ENCODE results near the gene NIFK.
A peak's percentile ranks its signal among the peaks of the same experiment; 100 is the strongest.
"Not testable (repeated sequence)": the region's sequence is repeated elsewhere in the genome, so short reads cannot be mapped to it uniquely, and the experiment has no call there.

Gene NIFK

DNA sequence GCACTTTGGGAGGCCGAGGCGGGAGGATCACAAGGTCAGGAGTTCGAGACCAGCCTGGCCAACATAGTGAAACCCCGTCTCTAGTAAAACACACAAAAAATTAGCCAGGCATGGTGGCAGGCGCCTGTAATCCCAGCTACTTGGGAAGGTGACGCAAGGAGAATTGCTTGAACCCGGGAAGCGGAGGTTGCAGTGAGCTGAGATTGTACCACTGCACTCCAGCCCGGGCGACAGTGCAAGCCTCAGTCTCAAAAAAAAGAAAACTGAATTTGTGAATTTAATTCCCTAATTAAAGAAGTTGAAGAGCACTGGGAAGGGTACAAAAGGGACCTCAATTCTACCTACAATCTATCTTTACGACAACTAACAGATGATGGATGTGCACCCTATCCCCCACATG is 2.1 kb downstream of the NIFK start:
- not testable (repeated sequence) for DNase-seq (ENCODE audit: low read depth)

DNA sequence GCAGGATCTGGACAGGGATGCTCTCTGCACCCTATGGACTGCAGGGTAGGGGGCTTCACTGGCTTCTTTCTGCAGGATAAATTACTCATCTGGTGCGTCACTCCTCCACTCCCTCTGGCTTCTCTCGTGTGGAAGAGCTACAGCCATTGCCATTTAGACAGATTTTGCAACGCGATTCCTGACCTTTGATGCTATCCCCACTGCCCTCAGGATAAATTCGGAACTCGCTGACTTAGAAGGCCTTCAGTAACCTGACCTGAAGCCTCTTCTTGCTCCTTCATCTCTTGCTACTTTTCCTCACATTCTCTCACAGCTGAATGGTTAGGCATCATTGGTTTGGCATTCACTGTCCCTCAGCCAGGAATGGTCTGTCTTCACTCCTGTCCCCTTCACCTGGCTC is 5.3 kb downstream of the NIFK start:
- no peak for DNase-seq (ENCODE audit: low read depth)

DNA sequence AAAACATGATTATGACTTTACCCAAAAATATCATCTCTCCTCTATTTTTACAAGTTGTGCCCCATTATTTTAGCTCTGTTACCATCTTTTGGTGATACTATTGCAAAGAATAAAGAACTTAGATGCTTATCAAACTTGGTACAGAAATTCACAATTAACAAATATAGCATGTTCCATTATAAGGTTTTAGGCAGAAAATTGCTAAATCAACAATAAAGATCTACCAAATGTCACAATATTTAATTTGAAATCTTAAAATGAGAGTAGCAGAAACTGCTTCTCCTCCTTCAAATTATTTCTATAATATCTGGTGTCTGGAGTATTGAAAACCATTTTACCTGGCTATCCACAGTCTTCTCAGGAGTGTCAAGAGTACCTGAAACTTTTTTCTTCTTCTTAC is 8.7 kb downstream of the NIFK start:
- DNase-seq (ENCODE audit: low read depth): no peak

DNA sequence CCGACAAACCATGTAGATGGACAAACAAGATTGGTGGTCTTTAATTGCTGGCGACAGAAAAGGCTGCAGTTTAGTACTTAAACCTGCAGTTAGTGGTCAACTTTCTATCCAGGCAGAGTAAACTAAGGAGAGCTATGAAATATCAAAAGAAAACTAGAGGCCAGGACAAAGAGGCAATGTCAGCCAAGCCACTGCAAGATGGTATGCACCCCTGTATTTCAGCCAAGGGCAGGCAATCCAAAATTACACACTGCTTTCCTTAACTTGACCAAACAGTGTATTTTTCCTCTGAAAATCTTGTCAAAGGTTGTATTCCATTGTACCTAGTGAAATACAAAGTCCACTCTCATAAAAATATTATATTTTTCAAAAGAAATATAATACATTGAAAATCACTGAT is 9.3 kb downstream of the NIFK start:
- no peak for DNase-seq (ENCODE audit: low read depth)

DNA sequence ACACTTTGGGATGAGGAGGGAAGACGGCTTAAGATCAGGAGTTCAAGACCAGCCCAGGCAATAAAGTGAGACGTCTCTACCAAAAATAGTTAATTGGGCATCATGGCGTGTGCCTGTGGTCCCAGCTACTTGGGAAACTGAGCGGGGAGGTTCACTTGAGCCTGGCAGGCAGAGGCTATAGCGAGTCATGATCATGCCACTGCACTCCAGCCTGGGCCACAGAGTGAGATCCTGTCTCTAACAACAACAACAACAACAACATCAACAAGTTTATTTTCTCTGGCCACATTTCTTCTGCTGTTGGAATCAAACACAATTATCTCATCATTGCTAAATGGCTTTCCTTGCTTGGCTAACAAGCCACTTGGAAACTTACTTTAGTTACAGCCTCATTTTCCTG is 13.4 kb downstream of the NIFK start:
- DNase-seq (ENCODE audit: low read depth): no peak

DNA sequence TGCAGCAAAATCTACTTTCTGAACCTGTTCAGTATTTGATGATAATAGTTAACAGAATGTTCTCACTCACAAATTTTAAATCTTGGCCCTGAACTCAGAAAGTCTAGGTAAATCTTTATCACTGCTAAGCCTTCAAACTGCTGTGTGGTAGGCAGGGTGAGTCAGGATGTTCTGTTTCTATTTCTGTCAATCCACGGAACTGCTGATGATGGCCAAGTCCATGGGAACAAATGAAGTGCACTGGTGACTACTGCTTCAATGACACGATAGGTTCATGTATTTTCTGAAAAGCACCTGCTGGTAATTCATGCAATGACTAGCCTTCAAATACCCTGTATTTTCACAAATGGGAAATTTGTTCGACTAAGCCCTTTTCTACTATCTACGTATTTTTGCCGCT is 14.2 kb downstream of the NIFK start:
- no peak for DNase-seq (ENCODE audit: low read depth)

DNA sequence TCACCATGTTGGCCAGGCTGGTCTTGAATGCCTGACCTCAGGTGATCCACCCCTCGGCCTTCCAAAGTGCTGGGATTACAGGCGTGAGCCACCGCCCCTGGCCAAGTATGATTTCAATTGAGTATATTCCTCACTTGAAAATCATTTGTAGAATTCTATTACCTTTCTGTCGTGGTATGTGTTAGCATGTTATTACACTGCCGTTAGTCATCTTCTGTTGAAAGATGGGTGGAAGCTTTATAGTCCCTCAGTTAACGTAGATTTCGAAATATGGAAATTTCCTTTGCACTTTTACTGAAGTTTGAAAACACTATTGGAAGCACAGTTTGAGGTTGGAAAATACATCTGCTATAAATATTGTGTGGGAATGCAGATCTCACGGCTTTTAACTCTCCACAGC is 14.7 kb downstream of the NIFK start:
- no peak for DNase-seq (ENCODE audit: low read depth)

DNA sequence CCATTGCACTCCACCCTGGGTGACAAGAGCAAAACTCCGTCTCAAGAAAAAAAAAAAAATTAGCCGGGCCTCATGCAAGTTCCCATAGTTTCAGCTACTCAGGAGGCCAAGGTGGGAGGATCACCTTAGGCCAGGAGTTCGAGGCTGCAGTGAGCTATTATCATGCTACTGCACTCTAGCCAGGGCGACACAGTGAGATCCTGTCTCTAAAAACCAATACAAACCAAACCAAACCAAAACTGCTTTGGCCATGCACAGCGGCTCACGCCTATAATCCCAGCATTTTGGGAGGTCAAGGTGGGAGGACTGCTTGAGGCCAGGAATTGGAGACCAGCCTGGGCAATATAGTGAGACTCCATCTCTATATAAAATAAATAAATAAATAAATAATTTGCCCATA is 19.1 kb downstream of the NIFK start:
- no peak for DNase-seq (ENCODE audit: low read depth)

DNA sequence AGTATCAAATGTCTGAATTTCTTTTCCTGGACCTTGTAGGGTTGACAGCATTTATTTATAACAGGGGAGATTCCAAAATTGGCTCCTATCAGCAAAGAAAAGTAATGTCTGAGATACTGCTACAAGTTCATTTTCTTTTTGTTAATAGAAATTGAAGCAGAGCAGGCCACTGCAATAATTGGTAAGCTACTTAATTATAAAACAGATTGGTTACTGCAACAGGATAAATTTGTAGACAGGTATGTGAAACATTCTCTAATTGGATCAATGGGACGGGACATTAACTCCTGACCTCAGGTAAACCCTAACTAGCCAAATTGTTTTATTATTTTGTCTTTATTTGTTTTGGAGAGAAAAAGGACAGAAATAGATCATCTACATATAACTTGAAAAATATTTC is 20.5 kb downstream of the NIFK start:
- no peak for DNase-seq (ENCODE audit: low read depth)

DNA sequence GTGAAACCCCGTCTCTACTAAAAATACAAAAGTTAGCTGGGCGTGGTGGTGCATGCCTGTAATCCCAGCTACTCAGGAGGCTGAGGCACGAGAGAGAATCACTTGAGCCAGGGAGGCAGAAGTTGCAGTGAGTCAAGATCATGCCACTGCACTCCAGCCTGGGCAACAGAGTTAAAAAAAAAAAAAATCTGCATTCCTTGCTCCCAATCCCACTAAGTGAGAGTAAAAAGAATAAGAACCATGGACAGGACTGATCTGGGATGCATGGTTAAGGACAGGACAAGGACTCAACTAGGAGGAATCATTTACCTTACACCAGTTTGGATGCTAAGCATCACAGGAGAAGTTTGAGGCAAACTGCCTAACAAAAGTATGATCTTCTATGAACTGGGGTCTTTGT is 25.2 kb downstream of the NIFK start:
- not testable (repeated sequence) for DNase-seq (ENCODE audit: low read depth)

DNA sequence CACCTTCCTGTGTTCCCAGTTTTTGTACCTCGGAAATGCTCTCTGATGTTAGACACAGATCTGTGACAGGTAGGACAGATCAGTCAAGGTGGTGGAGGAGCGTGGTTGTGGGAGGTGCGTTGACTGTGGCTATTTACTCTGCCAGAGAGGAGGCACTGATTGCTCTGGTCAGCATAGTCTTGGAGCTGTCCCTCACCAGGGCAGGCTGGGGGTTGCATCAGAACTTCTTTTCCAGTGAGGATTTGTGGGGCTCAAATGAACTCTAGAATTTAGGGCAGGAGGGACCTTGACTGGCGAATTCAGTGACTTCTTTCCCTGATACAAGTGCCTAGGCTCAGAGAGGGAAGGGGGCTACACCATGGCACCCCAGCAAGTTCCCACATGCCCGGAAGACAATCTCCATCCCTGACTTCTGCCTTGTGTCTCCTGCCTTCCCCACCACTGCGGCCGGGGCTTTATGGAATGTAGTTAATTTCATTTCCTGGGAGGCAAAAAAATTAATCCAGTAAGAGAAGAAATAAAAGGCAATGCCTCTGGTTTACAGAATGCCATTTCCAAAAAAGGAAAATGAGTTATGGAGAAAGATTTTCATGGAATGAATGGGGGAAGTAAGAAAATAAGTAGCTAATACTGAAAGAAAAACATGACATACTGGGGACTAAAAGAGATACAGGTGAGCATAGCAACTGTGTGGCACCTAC is 26.1 kb downstream of the NIFK start:
- no peak for DNase-seq (ENCODE audit: low read depth)

DNA sequence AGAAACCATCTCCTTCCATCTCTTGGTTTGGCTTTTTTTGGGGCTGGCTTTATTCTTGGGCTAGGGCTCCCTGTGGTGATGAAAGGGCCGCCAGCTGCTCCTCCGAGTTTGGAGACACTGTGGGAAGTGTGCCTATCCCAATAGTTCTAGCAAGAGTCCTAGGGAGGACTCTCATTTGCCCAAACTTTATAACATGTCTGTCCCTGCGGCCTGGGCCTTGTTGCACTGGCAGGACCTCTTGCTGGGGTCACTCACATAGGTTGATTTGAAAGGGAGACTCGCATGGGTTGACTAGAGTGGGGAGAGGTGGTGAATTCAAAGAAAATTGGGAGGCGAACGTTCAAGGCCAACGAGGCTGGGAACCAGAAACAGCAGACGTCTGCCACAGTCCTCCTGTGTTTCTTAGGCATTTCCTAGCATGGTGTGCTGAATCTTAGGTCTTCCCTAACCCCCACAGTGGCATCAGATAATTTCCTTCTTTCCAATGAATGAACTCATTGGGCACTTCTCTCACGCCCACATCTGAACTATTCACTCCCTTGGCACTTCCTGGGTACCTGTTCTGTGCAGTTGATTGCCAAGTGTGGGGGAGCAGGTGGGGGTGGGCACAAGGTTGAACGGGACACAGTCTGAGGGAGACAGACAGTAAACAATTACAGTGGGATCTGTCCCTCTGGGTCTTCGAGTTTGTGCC is 26.8 kb downstream of the NIFK start:
- DNase-seq (ENCODE audit: low read depth): no peak

DNA sequence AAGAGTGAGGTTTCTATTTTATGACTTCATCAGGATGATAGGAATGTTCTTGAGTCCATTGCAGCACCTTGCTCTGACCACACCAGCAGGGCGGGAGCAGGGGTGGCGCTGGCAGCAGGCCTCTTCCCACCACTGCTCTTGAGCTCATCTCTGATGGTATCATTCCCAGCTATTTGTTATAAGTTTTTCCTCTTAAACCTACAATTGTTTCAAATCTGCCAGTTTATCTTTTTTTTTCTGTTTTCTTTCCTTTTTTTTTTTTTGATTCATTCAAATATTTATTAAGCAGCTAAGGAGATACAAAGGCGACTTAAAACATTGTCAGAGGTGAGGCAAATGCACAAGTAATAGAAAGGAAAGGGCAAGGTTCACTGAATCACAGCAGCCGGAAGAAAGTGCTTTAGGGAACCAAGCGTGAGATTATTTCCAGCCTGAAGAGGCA is 28.7 kb downstream of the NIFK start:
- no peak for DNase-seq (ENCODE audit: low read depth)

DNA sequence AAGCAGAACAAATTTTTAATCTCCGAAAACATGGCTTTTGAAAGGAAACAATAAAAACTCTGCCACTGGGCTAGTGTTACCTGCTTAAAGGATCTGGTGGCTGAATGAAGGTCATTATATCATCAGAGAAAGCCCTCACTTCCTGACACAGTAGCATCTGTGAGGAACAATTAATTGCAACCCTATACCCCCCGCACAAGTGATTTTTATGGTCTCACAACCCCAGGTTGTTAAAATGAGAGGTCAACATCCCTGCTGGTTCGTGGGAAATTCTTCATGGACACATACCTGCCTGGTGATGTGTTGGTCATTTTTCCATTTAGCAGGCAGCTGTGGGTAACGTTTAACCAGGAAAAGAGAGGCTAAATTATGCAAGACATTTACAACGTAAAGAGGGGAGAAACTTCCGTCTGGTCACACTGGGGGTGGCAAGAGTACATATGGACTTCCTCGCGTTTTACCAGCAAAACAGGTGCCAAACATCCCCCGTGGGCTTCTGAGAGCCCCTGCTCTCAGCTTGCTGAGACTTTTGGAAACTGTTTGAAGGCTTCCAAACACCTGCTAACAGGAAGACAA is 29.2 kb downstream of the NIFK start:
- no peak for DNase-seq (ENCODE audit: low read depth)

DNA sequence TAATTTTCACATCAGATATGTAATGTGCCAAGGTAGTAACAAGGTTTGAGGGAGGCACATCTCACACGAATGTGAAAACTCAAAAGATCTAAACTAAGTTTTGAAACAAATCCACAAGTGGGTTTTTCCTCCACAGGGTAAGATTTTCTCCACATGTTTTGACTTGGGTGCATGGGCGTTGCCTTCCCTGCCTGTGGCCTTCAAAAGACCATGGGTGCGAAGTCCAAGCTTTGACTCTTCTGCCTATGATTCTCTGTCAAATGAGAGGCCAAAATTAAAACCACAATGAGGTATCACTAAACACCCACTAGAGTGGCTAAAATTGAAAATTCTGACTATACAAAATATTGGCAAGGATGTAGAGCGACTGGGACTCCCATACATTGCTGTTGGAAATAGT is 30.7 kb downstream of the NIFK start:
- no peak for DNase-seq (ENCODE audit: low read depth)

DNA sequence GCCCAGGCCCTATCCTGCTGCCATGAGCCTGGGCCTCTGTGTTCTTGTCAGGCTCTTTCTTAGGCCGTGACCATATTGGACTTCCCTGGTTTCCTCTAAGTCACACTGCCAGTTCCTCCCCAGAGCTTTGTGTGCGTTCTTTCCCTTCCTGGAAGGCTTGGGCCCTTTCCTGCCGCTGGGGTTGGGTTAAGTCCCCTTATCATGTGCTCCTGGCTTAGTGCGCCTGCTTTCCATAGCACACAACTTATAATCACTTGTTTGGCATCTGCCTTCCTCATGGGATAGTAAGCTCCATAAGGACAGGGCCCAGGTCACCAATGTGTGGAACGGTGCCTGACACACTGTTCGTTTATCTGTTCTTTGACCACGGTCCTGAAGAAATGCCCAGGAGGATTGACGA is 31.3 kb downstream of the NIFK start:
- no peak for DNase-seq (ENCODE audit: low read depth)

DNA sequence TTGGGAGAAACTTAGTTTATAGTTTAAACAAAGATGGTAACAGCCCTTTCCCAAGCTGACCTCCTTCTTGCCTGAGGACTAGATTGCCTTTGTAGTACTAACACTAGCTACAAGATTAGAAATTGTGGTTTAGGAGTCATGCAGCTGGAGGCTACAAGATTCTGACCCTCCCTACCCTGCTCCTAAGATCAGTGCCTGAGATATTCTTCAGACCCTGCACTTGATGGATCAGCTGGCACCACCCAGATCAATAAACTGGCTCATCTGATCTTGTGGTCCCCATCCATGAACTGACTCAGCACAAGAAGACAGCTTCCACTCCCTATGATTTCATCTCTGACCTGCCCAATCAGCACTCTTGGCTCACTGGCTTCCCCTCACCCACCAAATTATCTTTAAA is 34.9 kb downstream of the NIFK start:
- DNase-seq (ENCODE audit: low read depth): not testable (repeated sequence)

DNA sequence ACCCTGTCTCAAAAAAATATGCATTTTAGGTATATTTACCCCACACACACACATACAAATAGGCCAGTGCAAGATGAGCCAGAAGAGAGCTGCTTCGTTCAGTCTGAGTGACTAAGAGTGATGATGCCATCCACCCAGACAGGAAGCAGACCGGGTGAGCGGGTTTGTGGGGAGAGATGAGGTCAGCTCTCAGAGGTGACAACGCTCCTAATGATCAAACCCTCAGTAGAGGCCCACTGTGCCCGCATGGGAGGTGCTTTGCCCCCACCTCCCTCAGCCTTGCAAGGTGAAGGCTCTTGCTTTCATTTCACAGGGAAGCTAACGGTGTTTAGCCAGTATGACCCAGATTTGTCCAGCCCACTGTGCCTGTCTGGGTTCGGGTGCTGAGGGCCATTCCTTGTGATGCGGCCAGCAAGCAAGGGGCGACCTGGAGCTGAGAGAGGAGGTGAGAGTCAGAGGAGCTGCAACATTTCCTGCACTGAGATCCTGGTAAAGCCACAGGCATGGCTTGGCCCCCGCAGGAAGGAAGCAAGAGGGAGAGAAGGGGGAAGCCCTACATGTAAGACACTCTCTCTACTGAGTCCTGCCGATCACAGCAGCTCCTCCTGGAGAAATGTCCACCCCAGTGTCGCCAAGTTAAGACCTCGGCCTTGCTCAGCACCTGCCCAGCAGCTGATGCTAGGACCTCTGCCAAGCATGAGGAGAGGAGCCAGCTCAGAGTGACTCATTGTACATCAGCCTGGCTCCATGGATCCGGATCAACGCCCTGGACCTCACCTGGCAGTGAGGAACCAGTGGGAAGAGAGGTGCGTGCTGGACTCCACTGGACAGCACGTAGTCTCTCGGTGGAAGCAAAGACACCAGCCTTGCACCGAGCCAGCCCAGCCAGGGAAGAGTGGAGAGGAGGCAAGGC is 37.0 kb downstream of the NIFK start:
- DNase-seq (ENCODE audit: low read depth): peak; percentile 82

DNA sequence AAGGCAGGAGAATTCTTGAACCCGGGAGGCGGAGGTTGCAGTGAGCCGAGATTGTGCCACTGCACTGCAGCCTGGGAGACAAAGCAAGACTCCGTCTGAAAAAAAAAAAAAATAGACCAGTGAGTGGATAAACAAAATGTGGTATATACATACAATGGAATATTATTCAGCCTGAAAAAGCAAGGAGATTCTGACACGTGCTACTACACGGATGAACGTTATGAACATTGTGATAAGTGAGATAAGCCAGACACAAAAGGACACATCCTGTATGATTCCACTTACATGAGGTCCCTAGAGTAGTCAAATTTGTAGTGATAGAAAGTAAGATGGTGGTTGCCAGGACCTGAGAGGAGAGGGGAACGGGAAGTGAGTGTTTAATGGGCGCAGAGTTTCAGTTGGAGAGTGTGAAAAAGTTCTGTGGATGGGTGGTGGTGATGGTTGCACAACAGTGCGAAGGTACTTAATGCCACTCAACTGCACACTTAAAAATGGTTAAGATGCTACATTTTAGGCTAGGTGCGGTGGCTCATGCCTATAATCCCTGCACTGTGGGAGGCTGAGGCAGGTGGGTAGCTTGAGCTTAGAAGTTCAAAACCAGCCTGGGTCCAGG is 38.3 kb downstream of the NIFK start:
- DNase-seq (ENCODE audit: low read depth): no peak

DNA sequence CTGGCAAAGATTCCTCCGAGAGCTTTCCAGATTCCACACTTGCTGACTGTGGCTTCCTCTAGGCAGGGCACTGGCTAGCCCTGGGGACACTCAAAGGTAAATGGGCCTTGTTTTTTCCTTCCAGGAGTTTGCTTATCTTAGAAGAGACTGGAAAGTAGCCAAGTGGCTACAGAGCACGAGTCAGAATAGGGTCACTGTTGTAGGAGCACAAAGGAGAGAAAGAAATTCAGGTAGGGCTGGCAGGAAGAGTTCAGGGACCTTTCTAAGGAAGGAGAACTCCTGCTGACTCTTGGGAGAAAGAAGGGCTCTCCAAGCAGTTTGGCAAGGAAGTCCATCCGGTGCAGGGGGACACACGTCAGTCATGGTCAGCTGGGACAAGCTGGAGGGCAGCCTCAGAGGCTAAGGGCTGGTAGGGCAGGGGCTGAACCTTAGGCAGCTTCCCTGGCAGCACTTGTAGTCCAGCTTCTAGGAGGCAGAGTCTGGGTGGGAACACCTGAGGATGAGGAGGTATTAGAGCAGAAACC is 39.5 kb downstream of the NIFK start:
- no peak for DNase-seq (ENCODE audit: low read depth)

DNA sequence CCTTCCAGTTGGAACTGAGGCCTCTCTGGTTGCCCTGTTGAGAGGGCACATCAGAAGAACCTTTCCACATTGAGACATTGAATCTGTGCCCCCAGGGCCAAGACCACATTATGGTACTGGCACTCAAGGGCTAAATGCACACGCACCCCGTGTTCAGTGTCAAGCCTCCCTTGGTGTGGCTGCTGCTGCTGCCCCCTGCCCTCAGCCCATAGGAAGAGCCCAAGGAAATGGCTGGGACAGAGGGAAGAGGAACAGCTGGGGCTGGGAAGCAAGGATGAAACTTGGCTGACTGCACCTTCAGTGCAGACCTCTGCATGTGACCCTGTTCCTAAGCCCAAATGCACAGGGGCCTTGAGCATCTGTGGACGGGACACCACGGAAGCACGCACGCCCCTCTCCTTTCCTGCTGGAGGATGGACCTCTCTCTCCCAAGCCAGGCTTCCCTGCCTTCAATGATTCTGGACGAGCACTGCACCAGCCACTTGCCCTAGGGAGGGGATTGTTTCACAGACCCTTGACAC is 40.2 kb downstream of the NIFK start:
- no peak for DNase-seq (ENCODE audit: low read depth)

DNA sequence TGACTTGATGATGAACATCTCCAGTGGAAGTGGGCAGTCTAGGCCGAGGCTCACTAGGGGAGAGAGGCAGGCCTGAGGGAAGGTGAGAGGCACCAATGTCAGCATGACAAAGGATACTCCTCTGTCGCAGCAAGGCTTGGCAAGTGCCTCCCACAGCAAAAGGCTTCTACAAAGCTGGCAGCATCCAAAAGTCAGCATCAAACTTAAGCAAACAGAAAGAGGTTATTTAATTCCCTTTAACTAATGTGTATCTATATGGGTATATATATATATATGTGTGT is 41.6 kb downstream of the NIFK start:
- no peak for DNase-seq (ENCODE audit: low read depth)
